GM12801 (cell line): Measurements from ENCODE around the gene TMBIM1.

Experiments
- CTCF ChIP-seq: IDR thresholded peaks from one replicate; pipeline ENCODE4 v1.5.1; 2011; ENCODE audit warnings: control low read depth; ENCODE audit not compliant: insufficient read length; ENCODE audit errors: extremely low read depth

TMBIM1 gene

GRCh38 chr2:218292048-218293014 lies at the start of gene TMBIM1:
TMBIM1 (minus strand) TSS chr2:218292503; CDS start chr2:218282141, 10,362 bp downstream.
- TF ChIP-seq CTCF, result no peak

GRCh38 chr2:218341381-218341780 lies 49.1 kb upstream of the TMBIM1 start:
- TF ChIP-seq CTCF, result no peak

GRCh38 chr2:218340656-218341055 lies 48.4 kb upstream of the TMBIM1 start:
- TF ChIP-seq CTCF, result no peak

- TF ChIP-seq CTCF, result no peak
These were observed 42.2 kb upstream of the TMBIM1 start for GRCh38 chr2:218334531-218334930.

- TF ChIP-seq CTCF, result no peak
These were observed 40.8 kb upstream of the TMBIM1 start for GRCh38 chr2:218332920-218333645.

- TF ChIP-seq CTCF, result no peak
These were observed 40.0 kb upstream of the TMBIM1 start for GRCh38 chr2:218332288-218332687.

- no peak for TF ChIP-seq CTCF
These were observed 39.4 kb upstream of the TMBIM1 start for GRCh38 chr2:218331745-218332144.
